HG03108 (cell line): Measurements from ENCODE around the gene DGKI.

Source experiments
- ATAC-seq: cut with Tn5 transposase; IDR thresholded peaks from one replicate; pipeline ENCODE4 v1.9.1; 2021; ENCODE audit warnings: moderate library complexity; ENCODE audit not compliant: unreplicated experiment

Gene DGKI

DNA sequence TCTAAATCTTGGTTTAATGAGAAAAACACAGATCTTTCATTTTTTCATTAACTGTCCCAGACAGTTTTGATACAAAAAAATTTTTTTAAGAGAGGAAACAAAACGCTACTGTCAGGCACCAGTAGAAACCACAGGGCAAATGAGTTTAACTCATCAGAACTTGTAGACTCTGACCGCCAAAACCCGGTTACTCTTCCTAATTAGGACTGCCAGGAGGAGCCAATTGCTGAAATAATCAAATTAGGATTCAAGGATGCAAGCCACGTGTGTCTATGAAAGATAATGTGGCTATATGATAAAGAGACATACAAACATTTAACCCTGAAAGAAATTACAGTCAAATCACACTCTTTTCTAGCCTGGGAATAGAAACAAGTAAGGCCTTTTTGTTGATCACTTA, 154.4 kb downstream of the DGKI start:
- no peak for ATAC-seq

DNA sequence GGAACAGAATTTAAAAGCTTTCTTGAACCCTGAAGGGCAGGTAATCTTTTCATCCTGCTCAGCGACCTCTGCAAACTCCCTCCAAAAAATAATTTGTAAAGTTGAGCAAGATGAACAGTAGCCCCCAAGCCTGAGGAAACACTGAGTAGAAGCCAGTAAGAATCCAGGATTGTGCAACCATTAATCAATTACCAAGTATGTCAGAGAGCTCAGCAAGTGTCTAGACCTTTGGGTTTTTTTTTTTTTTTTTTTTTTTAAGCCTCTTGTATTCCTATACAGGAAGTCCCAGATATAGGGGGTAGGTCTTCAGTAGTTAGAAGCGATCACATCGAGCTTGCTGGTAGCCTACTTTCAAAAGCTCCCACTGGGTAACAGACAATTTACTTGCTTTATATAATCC, 155.2 kb downstream of the DGKI start:
- no peak for ATAC-seq

DNA sequence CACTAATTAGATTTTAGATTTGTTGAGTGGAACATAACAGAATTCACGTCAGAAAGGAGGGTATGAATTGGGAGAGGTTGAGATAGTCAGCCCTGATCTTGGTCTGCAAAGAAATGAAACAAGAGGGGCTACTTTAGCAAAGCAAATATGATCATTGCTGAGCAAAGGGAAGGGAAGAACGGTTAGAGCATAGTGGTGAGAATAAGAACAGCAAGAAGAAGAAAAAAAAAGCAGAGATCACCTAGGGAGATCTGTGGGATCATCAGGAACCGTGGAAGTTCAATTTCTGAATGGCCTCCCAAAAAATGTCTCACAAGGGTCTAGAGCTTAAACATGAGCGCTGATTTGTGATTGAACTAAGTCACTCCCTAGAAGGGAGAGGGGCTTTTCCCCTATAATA, 156.1 kb downstream of the DGKI start:
- no peak for ATAC-seq

DNA sequence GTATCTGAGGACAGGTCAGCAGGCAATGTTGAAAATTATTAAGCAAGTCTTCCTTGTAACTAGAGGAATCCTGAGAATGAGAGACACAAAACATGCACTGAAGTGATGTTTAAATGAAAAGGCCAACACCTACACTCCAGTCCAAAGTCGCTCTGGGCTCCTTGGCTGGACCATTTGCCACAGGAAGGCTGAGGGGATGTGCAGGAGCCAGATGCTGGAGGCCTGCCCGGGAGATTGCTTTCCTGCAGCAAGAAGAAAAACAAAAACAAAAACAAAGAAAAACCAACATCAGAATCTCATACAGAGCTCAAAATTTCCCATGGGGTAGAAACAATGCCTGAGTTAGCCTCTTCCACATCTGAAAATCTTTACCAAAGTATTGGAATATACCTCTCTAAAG, 157.0 kb downstream of the DGKI start:
- no peak for ATAC-seq

DNA sequence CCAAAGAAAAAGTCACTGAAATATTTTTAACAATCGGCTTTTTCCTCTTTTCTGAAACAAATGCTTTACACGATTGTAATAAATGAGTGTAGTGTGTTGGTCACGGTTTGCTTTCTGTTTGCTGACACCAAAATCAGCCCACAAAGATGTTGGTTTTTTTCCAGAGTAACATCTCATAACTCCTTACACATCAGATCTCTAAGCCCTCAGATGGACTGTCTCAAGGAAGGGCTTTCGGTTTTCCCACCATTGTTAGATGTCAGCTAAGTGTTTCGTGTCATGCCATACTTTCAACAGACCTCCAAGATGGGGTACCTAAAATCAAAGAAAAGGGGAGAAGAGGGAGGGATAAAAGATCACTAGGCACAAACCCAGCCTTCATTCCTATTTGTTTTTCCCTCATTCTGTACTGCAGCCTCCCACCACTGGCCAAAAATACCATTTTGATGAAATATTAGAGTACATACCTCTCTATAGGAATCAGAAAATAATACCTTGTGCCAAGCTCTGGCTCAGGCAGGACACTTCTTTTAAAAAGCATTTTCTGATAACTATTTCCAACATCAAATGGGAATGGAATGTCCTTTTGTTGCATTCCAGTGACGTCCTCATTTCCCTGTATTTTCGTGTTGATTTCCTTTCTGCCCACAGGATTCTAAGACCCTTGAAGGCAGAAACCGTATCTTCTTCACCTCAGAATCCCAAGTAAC, 159.1 kb downstream of the DGKI start:
- ATAC-seq: no peak

DNA sequence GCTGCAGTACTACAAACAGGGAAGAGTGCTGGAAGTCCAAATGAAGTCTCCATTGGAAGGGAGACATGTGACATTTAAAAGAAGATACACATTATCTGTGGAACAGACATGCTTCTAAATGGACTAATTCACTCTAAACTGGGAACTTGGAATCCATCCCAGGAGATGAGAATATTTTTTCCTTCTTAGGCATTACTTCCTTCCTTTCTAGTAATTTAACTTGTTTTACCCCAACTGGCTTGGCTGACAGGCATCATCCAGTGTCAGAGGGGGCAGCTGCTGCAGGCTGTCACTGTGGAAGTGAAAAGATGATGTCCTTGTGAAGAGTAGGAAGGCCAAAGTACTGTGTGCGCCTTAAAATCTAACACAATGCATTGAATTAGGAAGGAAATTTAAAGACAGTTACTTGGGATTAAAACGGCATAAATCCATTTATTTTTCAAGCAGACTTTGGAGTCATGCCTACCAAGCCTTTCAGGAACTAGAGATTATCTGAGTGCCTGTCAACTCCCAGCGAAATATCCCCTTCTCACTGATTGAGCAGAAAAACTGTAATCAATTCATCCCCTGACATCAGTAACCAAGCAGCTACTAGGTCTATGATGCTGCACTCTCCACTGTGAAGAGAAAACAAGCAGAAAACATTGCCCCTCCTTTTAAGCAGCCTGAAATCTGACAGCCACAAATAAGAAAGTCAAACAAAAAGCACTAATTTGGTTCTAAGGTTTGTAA, 161.2 kb downstream of the DGKI start:
- ATAC-seq: no peak

DNA sequence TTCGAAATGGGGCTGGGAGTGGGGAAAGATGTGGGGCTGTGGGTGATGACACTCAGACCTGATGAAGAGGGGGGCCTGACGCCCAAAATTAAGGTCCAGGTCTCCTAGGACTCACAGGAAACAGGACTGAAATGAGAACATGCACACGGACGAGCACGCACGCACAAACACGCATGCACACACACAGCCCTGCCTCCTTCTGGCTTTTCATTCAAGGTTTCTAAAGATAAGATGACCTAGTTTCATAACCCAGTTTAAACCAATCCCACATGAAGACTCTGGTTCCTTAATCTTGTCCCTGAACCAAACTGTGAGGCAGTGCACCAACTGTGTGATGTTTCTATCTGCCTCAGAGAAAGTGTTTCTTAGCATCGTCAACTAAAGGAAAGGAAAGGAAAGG, 162.0 kb downstream of the DGKI start:
- no peak for ATAC-seq

DNA sequence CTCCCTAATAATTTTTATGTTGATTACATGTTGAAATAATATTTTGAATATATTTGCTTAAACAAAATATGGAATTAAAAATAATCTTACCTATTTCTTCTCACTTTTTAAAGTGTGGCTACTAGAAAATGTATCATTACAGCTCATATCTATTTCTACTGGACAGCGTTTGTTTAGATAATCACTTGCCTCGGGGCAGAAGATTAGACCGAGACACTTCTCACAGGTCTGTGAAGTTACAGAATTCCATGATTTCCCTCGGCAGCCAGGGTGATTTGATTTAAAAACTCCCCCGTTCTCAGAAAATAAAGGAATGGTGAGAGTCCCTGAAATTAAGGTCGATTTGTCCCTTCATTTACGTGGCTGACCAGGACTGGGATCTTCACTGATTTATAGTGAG, 162.5 kb downstream of the DGKI start:
- no peak for ATAC-seq

DNA sequence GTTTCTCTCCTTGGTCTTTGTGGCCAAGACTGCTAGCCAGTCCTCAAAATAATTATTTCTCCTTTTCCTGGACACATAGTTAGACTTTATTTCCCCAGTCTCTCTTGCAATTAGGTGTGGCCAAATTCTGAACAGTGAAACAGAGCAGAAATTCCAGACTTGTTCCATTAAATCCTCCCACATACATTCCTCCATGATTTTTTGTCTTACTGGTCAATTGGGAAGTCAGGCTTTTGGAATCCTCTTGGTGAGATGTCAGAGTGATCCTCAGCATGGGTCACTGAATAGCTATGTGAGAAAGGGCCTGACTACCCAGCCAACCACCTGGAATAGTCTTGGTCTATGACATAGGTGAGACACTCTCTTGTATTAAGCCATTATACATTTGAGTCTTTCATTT, 164.2 kb downstream of the DGKI start:
- no peak for ATAC-seq

DNA sequence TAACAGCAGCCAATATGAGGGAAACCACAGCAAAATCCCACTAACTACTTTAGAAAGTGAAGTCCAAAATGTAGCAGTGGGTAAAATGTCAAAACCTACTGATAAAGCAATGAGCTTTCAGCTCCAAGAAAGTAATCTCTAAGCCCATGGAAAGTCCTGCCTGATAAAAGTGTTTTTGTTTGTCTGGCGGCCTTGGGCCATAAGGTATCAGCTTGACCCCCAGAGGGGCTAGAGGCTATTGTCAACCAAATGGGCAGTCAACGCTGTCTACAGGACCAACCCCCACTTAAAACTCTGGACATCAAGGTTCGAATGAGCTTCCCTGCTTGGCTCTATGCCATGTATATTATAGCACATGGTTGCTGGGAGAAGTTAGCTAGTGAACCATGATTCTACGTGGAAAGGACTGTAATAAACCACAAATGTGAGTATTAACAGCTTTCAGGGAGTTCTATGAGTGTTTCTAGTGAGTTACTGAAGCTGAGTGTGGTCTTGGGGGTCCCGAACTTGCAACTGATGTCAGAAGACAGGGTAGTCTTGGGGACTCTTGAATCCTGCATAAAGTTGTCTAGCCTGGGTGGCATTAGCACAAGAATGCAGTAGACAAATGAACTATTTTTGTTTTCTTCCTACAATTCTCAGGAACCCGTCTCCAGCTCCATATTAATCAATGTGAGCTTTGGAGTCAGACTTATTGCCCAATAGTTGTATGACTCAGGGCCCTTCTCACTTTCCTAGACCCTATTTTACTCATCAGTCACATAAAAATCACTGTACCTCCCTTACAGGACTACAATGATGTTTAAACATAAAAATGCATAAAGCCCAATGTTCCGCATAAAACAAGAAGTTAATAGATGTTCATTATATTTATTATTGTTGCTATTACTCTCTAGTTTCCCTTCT, 164.9 kb downstream of the DGKI start:
- no peak for ATAC-seq

DNA sequence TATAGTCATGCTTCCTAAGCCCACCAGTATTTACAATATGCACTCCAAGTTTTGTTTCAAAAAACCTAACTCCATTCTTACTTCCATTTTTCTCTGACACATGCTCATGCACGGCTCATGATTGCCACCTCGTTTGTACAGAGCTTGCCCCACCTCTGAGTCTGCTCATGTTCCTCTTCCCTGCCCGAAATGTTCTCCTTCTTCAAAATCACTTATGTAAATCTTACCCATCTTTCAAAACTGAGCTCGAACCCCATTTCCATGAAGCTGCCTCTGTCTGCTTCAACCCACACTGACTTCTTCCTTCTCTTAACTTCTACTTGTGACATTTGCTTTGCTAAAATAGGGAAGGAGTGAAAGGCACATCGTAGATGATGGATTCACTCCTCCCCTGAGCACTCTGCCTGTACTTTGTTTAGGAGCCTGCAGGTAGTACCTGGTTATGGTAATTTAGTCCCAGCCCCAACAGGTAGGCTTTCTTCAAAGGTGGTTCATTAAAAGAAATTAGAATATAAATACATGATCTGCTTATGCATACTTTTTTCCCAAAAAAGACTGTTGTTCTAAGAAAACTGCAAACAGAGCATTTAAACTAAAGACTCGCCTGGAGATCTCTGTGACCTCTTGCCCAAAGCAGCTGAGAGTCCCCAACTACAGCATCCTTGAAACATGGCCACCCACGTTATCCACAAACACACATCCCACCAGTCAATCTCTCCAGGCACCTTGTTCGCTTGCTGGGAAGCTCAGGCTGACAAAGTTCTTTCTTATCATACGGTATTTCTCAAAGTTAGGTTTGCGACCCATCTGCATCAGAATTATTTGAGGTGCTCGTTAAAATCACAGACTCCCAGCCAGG, 172.0 kb downstream of the DGKI start:
- no peak for ATAC-seq

DNA sequence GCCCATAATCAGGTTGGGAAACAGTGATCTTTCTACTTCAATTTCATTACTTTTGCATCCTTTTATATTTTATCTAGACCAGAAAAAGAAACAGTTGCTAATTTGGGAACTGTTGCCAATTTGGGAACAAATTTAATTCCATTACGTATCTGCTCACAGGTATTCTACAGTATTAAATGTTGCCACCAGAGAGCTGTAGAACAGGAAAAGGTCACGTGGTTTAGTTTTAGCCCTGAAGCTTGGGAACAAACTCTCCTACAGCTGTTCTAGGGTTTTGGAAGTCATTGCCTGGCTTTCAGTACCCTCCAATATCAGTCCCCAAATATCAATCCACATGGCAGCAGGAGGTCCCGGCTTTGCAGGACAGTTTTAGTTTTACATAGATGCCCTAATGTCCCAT, 172.7 kb downstream of the DGKI start:
- no peak for ATAC-seq

DNA sequence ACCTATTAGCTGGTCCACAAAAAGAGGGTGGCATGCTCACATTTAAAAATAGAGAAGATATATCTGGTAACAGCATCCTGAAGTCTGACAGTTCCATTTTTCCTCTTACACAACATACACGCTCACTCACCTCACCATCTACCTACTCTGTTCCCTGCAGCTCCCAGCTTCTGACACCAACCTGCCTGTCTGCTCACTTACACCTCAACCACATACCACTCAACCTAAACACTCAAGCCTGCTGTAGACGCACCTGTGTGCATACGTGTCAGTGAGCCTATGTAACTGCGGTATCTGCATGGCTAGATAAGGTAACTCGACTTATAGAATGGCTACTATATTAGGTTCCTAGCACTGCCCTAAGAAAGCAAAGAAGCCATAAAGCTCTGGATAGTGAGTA, 174.9 kb downstream of the DGKI start:
- no peak for ATAC-seq

DNA sequence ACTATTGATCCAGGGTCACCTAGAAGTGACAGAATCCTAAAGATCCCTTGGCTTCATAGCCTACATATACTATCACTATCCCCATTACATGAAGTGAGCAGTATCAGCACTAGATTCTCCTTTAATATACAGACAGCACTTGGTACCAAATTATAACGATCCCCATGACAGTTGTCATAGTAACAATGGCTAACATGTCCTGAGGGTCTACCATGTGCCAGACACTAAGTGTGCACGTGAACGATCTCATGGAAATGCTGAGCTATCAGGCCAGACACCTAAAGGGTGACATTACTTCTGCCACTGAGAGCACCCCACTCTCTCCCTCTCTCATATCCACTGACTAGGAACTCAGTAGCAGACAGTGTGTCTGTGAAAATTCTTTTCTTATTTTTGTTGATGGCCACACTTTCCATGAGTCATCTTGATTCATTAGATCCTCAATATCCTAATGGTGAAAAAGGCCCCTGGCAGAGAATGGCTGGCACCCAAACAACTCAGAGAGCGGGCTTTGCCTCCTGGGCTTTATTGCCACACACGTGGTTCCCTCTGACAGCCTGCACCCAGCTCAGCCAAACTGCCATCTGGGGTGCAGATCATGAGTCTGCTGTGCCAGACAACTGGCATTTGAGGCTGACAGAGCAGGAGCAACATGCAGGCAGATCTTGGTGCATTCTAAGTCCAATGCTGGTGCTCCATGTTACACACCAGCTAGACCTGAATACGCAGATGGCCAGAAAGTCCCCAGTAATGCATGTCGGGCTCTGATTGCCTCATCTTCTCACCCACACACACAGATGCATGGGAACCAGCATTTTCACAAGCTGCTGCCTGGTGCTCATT, 176.3 kb downstream of the DGKI start:
- no peak for ATAC-seq

DNA sequence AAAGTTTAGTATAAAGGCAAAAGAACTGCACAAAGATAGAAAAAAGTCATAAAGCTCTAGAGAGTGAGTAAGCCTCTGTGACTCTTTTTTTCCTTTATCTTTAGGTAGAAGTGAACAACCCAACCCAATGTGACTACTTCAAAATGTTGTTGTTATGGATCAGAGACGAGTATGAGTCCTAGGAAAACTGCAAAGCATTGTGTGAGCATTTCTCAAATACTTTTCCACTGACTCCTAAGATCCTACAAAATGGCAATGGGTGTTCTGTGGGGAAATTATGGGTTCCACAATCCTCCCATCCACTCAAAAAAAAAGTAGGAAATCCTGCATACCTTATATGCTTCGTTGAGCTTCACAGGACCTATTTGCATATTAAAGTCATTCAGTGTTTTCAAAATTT, 177.1 kb downstream of the DGKI start:
- ATAC-seq: no peak

DNA sequence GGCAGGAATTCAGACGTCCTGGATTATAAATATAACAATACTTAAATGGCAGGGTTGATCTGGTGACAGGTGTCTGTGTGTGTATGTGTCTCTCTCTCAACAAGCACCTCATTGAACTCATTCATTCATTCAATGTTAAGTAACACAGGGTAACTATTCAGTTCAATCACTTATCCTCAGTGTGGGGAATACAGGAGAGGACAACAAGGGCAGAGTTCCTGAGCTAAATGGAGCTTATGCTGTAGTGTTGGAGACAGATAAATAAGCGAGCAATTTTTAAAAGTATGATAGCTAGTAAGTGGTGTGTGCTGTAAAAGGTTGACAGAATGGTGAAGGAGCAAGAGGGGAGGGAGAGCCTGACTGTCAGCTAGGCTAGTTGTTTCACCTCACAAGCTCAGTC, 178.4 kb downstream of the DGKI start:
- no peak for ATAC-seq

DNA sequence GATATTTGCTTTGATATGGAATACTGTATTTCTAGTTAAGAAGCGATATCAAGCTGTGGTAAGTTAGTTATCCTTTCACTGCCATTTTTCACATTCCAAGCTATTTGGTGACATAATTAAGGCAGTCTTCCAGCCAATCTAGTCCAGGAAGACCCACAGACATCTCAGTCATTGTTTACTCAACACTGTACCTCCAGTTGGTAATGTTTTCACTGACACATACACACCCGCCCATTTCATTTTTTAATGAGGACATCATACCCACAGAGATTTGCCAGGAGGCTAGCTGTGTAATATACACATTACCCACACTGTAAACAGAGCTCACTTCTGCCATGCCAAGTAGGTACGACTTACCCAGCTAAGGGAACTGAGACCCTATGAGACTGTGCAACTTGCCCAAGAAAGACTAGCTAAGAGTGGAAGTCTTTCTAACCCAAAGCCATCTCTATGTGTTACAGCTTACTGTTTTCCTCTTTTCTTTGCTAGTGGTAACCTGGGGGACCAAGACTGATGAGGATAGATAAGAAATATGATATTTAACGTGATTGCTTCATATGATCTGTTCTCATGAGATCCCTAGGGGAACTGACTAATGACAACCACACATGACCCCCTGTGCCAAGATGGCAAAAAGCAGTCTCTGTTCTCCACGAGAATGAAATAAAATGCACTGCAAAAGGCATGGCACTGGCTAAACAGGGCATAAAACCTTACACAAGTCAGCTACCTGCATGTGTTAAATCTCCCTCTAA, 179.0 kb downstream of the DGKI start:
- ATAC-seq: no peak

DNA sequence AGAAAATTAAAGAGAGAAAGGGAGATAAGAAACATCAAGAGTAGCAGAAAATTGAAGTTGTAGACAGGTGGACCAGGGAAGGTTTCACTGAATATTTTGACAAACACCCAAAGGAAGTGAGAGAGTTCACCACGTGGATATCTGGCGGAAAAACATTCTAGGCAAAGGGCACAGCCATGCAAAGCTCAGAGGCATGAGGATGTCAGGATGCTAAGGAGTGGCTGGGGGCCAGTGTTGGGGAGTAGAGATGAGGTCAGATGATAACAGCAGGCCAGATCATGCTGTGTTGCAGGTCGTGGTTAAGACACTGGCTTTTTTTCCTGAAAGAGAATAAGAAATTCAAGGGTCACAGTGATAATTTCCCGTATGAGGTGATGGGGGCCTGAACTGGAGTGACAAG, 181.9 kb downstream of the DGKI start:
- ATAC-seq: no peak

DNA sequence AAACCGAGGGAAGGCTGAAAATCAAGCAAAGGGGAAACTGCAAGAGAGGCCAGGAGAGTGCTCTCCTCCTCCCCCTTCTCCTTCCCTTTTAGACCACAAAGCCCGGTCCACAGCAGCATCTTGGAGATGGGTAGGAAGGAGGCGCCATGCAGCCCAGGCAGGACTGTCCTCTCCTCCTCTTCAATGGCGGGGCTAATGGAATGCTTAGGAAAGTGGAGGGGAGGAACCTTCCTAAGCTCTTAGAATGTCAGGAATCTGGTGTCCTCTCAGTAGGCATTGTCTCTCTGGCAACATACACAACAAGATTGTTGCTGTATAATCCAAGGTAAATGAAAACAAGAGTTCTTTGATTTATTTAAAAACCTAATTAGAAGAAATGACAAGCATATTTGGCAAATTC, 185.1 kb downstream of the DGKI start:
- ATAC-seq: no peak
